Gastrocnemius medialis (tissue), 4 donors: ENCODE results near the gene DISP1.

Source experiments
- POLR2A ChIP-seq, 2 donors: fragments of 450-650 bp; IDR thresholded peaks; one replicate each; pipeline ENCODE4 v1.6.1; 2017; ENCODE audit warnings: antibody characterized with exemption in 2 of 2, mild to moderate bottlenecking in 2 of 2, moderate library complexity in 2 of 2
- TF ChIP-seq, protein P1 (sequence below), 5 experiments: fragments of 450-650 bp in 3 of 5; fragments of 200-600 bp in 2 of 5; sonication (generic) in 2 of 5; IDR thresholded peaks in 4 of 5; conservative IDR thresholded peaks in 1 of 5; 1 replicate in 4 of 5; 2 replicates in 1 of 5; pipeline ENCODE4 v1.5.1; 2016 to 2019; ENCODE audit warnings: antibody characterized with exemption in 5 of 5, mild to moderate bottlenecking in 3 of 5, moderate library complexity in 3 of 5

DNA sequence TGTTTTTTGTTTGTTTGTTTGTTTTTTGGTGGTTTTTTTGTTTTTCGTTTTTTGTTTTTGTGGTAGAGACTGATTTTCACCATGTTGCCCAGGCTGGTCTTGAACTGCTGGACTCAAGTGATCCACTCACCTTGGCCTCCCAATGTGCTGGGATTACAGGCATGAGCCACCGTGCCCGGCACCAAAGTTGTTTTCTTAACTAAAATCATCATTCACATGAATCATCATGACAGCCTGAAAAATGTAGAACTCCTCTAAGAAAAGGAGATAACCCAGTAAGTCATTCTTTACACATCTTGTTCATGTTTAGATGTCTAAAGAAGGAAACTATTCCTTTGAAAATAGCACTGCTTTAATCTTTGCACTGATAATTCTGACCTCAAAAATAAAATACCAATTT is 37.5 kb downstream of the DISP1 start:
- TF ChIP-seq, protein P1, sequence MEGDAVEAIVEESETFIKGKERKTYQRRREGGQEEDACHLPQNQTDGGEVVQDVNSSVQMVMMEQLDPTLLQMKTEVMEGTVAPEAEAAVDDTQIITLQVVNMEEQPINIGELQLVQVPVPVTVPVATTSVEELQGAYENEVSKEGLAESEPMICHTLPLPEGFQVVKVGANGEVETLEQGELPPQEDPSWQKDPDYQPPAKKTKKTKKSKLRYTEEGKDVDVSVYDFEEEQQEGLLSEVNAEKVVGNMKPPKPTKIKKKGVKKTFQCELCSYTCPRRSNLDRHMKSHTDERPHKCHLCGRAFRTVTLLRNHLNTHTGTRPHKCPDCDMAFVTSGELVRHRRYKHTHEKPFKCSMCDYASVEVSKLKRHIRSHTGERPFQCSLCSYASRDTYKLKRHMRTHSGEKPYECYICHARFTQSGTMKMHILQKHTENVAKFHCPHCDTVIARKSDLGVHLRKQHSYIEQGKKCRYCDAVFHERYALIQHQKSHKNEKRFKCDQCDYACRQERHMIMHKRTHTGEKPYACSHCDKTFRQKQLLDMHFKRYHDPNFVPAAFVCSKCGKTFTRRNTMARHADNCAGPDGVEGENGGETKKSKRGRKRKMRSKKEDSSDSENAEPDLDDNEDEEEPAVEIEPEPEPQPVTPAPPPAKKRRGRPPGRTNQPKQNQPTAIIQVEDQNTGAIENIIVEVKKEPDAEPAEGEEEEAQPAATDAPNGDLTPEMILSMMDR (IDR thresholded peaks at IDR 0.05 in 4 of 5, conservative IDR thresholded peaks at IDR 0.05 in 1 of 5): no peak
- TF ChIP-seq POLR2A (IDR thresholded peaks at IDR 0.05): no peak
